ENCODE measurements around the gene UBE2E1.

Gene UBE2E1

DNA sequence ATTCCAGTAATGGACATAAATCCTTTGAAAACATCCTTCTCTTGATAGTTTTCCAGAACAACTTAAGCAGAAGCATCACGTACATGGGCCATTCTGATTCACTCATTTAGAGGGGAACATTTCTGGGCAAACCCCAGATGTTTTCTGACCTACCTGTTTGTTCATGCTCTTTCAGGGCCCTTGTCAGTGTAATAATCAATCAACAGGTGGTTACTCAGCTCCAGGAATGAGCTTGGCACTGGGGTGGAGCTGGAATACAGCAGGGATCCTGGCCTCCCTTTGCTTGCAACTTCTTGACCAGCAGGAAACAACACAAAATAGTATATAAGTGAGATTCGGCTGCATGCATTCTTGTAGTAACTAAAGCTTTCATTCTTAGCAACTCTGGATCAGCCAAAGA is 9.2 kb upstream of the UBE2E1 start:
- DNase-seq = no peak

DNA sequence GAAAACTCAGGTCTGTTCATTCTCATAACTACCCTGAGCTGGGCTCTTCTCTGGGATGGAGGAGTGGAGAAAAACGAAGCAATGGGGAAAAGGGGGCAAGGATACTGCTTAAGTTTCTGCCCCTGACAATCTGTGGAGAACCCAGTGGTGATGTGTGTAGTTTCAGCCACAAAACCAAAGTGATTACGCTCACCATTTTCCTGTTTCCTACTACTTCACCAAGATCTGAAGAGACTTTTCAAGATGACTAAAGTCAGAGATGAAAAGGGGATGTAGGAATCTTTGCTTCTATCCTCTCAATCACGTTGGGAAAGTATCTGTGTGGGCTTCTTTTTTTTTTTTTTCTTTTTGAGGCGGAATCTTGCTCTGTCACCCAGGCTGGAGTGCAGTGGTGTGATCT is 8.3 kb upstream of the UBE2E1 start:
- DNase-seq = no peak

DNA sequence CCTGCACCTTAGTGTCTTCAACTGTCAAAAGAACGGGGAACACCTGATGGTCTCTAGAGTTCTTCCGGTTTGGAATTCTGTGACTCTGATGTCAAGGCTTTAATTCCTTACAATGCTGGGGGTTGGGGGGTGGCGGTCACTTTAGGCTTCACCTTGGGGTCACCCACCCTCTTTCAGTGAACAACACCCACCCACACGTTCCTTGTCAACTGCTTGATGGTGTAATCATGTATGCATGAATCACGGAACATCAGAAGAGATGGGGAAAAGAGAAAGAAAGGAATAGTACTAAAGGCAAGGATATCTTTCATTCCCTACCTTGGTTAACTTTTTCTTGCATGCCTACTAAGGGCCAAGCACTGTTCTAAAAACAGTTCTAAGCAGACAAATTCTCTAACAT is 7.3 kb upstream of the UBE2E1 start:
- DNase-seq = no peak

DNA sequence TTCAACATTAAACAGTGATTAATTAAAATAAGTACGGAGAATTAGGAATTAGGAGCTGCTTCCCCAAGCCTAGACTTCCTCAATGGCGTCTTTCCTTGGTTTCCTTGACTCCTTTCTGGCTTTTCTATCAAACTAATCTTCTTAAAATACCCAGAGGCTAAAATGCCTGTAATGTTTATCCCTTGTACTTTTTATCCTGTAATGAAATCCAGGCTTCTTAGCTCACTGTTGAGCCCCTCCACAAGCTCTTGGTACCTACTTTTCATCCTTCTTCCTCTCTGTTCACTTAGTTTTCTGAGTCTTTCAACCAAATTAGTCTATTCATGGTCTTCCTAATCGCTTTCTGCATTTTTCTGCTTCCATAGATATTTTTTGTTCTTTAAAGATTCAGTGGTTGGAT is 6.9 kb upstream of the UBE2E1 start:
- no peak for DNase-seq

DNA sequence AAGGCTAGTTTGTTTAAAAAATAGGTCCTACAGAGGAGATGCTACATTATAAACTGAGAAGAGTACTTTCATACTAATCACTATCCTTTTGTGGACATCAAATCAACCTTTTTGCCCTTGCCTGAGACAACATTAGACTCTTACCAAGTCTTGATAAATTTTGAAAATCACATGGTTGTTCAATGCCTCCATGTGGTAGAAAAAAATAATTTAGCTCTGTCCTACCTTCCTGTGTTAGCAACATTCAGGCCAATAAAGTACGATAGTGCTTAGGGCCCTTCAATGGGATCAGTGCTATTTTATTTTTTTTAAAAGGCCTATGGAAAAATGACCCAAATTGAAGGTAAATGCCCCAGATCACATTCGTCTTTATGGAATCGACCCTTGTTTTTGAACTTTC is 5.0 kb upstream of the UBE2E1 start:
- peak; percentile 41 for DNase-seq

DNA sequence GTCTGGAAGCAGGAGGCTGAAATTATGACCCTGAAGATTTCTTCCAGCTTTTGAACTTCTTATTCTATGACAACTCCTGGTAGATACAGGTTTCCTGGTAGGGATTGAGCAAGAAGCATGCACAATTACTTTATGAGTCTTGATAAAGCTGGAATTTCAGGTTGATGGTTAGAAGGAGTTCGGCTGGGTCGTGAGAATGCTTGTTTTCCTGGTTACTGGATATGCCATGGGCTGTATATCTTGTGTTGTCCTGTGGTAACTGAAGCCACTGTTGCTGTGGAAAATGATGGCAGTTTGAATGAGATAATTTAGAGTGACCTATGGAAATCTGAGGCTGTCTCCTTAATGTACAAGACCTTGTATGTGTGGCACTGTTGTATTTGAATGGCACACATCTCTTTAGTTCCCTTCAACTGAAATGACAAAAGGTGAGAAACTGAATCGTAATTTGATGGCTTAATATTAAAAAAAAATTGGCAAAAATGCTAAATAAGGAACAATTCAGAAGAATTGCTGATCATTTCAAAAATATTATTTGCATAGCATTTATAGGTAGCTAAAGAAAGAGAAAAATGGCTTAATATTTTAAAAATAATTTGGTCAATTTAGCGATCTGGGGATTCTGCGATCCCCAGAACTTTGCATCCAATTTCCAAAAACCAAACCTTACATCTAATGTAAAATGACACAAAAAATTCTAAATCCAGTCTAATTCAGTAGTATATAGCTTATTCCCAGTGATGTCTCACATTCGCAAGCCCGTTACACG is 1.1 kb upstream of the UBE2E1 start:
- no peak for DNase-seq

DNA sequence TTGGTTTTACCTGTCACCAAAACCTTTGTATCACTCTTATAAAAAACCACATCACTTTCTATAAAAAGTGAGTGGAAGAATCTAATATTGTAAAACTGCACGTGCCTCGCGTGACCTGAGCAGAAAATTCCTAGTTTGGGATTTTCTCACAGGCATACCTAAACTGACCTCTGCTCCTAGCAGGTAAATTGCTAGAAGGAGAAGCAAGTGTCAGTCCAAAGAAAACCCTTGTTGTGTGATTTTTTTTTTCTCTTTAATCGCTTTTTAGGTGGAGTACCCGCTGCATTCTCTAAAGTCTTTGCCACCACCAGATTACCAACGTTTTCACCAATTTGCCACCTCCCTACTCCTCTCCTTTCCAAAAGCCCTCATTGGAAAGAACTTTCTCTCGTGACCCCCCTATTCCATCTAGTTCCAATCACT is 534 bp upstream of the UBE2E1 start:
- peak; percentile 35 for DNase-seq

DNA sequence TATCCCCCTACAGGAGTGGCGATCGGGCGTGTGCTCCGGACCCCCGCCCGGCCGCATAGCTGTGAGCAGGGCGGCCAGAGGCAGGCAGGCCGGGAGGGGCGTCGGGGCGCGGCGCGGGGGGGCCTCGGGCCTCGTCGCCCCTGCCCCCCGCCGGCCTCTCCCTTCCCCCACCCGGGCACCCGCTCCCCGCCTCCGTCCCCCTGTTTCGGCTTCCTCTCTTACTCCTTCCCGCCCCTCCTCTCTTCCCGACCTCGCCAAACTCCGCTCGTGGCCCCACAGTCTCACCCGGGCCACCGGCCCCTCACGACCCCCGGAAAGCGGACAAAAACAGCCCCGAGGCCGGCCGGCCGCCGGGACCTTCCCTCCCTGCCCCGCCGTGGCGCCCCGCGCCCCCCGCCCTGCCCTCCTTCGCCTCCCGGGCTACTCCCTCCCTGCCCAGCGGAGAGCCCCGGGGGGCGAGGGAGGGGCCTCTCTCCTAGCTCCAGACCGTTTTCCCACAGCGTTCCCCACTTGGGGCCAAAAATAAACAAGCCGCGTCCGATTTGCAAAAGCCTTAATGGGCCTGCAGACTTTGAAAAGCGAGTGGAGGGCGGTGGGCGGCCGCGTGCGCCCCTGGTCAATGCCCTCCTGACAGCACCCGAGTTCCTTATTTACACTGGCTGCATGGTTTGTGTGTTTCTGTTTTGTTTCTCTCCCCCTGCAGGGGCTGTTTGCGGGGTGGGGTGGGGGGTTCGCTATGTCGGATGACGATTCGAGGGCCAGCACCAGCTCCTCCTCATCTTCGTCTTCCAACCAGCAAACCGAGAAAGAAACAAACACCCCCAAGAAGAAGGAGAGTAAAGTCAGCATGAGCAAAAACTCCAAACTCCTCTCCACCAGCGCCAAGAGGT is 1.0 kb downstream of the UBE2E1 start:
- peak; percentile 48 for DNase-seq

DNA sequence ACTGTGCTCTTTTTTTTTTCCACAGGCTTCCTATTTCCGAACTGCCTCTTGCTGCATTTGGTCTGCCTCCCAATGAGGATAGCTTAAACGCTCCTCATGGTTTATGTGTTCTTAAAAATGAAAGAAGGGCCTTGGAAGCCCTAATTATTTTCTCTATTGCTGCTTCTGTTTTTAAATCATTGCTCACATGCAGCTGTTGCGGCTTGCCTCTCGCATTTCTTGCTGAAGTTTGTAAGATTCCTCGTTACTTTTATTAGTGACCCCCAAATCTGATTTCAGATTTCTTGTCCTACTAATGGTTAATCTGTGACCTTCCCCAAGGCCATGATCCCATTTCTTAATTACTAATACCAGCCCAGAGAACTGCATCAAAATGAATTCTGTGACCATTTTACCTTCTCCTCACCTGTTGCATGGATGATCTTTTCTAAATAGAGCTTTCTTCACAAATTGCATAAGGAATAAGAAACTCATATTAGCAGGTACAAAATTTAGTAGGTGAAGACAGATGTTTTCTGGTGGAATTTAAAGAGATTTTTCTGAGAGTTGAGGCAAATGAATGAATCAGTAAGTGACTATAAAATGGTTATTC is 1.8 kb downstream of the UBE2E1 start:
- no peak for DNase-seq

DNA sequence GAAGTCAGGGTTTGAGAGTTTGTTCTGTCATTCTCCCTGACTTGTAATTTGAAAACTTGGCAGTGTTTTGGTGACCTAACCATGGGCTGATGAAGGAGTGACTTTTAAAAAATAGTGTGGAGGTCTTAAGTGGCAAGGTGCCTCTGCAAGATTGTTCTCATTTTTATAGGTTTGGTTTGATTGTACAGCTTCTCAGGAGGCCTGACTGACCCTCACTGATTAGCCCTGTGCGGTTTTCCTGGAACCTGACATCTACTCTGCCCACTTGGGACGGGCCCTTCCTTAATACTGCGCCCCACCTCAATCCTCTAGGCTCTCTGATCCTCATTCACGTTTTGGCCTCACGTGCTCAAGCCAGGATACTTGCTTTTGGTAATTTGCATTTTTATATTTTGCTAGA is 2.8 kb downstream of the UBE2E1 start:
- DNase-seq = peak; percentile 94

DNA sequence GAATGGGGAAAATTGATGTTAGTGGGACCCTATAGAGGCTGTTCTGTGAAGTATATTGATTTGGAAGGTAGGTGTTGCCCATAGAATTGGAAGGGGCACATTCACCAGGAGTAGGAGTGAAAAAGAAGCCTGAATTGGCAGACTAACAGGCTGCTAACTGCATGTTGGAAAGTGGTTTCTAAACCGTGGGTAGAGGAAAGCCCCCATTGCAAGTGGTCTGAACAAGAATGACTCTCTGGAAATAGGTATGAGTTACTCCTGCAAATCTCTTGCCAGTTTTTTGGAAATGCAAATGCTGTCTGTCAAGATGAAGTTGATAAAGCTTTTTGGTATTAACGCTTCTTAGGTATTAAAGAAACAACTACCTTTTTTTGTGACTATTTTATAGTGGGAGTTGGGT is 3.5 kb downstream of the UBE2E1 start:
- peak; percentile 28 for DNase-seq

DNA sequence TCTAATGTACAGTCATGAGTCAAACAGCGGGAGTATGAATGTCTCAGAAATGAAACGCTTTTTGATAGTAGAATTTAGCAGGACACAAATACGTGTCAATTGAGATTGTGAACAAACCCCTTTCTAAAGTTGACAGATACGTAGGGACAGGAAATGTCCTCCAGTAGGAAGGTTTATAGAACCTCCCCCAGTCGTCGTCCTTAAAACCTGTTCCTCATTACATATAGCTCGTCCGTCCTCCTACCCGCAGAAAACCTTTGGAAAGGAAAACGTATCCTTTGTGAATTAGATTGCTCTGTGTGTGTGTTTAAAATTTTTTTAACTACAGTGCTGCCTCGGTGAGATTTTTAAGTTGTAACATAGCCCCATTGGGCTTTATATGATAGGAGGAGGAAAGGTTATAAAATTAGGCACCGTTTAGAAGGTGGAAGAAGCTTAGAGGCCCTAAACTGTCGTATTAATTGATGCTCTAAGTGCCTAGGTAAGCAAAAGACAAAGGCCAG is 4.1 kb downstream of the UBE2E1 start:
- DNase-seq = peak; percentile 70

DNA sequence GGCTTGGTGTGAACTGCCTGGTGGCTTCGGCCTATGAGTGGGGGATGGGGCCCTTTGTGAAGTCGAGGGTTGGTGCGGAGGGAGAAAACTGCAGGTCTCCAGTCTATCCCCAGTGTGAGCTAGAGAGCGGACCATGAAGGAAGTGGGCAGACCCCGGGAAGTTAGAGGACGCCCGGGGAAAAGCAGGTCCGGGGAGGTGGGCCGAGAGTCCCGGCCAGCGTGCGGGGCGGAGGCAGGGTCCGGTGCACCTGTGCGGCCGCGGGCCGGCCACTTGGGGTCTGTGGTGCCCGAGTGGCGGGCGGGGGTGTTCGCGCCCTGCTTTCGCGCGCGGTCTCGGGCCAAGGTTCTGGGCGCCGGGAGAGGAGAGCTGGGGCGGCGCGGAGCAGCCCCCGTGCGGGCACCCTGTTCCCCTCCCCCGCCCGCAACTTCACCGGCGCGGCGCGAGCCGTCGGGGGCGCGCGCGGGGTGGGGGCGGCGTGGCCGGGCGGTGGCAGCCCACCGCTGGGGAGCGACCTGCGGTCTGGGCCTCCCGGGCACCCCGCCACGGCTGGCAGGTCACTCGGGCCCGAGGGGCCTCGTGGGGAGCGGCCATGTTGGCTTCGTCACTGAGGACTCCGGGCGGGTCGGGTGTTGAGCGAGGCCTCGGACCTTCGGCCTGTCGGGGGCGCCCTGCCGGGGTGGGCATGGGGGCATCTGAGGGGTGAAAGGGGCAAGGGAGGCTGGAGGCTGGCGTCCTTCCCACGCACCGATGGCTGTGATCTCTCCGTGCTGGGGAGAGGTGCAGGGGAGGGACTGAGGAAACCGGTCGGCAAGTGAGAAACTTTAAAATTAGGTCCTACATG is 4.8 kb downstream of the UBE2E1 start:
- DNase-seq = peak; percentile 83

DNA sequence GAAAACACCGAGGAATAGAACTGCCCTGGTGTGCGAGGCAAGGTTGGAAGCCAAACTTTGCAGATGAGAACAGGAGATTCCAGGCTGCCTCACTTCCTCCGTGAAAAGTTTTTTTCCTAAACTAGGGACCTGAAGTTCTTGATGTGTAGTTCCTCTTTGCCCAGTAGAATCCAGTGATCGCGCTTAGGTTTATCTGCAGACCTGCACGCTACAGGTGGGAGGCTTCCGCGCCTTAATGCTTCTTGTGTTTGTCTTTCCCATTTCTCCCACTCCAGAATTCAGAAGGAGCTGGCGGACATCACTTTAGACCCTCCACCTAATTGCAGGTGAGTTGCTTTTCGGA is 5.4 kb downstream of the UBE2E1 start:
- DNase-seq = peak; percentile 51

DNA sequence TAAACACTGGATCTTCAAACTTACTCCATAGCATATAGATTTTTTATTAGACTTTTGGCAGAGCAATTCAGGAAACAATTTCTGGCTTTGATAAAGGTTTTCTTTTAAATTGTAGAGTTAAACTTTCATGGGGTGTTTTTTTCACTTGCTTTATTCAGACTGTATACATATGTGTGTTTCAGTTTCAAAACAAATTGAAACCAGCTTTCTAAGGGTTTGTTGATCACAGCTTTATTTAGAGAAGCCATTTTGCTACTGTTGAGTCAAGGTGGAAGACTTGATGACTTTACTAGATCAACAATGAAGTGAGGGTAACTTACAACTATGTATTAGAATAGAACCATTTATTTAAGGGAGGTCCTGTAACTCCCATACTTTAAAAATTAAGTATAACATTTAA is 6.2 kb downstream of the UBE2E1 start:
- DNase-seq = no peak

DNA sequence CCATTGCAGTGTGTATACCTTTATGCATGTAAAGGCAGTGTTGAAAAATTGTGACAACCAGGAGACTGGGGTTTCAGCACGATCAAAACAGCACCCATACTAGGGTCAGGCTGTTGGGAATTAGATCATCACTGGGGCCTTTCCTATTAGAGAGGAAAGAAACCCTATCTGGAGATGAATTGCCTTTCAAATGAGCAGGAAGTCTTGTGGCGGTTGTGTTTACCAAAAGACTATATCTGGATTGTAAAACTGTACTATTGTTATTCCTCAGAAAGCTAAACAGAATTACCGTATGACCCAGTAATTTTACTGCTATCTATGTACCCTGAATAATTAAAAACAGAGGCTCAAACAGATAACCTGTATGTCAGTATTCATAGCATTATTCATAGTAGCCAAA is 10.1 kb downstream of the UBE2E1 start:
- no peak for DNase-seq

DNA sequence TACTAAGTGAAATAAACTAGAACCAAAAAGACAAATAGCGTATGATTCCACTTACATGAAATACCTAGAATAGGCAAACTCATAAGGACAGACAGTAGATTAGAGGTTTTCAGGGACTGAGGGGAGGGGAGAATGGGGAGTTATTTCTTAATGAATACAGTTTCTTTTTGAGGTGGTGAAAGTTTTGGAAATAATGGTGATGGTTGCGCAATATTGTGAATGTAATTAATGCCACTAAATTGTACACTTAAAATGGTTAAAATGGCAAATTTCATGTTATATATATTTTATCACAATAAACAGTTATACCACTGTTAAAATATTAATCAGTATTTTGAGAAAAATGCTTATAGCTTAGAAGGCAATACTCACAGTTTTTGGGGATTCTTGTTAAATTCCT is 11.0 kb downstream of the UBE2E1 start:
- no peak for DNase-seq

DNA sequence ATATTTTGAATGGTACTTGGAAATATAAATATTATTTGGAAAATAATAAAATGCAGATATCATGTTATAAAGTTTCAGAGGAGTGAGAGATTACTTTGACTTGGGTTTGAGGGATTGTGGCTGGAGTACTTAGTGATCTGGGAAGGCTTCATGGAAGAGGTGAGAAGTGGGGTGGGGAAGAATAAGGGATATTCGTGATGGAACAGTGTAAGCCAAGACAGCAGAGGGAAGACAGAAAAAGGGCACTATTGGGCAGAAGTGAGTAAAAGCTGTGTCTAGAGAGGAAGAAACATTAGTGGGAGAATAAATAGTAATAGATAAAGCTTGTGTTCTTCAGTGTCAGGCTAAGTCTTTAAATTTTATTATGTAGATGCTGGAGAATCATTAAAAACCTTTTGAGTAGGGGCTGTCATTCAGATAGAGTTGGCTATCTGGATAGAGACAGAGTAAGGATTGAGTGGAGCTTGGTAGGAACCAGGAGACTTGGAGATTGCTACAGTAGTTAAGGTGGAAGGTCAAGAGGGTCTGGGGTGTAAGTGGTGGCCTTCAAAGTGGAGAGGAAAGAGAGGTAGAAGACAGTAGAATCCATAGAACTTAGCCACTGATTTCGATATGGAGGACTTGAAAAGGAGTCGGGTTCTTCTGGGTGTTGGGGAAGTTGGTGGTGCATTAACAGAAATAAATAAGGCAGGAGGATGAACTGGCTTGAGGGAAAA is 11.9 kb downstream of the UBE2E1 start:
- DNase-seq = no peak

DNA sequence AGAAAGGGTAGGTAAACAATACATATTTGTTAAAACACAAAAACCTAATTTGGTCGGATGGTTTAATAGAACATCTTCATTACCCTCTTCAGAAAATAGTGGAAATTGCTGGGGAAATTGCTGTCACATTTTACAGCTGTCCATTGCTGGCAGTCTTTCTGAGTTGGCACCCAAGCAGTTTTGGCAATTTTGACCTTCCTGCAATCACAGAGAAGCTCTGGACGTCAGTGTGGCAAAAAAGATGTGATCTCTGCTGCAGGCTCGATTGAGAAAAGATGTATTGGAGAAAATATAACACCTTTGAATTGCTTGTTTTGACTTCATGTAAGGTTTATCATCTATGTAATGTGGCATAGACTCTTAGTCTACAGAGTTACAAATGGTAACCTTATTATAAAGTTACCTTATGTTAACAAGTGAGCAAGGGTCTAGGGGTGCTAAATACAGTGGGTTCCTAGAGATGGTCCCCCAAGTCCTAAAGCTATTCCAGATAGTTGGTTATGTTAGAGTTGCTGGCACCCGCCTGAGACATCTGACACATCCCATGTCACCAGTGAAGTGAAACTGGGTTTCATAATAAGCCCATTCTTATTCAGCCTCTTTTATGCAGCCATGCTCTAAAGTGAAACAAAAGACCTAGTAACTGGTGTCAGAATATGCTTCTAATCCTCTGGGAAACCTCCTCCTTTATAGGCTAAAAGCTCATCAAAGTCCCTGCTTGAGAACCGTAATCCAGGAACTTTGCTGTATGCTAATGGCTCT is 14.0 kb downstream of the UBE2E1 start:
- no peak for DNase-seq

DNA sequence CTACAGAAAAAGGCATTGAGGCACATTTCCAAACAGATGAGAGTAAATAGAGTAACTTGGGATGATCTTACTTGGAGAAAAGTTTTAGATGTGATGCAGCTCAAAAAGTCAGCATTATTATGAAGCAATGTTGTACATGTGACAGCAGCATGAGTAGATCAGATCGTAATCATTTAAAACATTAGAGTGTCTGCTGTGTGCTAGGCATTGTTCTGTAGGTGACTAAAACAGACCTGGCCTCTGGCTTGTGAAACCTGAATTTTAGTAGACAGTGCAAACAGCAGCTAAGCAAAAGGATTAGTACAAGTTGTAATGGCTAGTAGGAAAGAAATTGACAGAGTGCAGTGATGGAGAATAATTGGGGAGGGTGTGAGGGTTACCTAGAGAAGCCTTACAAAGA is 15.1 kb downstream of the UBE2E1 start:
- DNase-seq = no peak

DNA sequence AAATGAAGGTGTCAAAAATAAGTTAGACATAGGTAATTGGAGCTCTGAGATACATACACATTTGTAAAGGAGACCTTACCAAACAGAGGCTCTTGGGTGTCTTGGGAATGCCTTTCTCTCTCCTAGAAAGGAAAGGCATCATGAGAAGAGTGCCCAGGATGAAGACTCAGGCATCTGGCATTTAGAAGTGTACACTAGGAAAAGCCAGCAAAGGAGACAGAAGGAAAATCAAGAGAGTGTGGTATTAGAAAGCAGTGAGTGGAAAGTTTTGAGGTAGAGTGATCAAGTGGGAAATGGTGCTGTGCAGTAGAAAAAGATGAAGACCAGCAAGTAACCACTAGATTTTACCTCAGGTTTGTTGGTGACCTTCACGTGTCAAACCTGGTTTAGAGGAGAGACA is 16.1 kb downstream of the UBE2E1 start:
- DNase-seq = no peak

All from hematopoietic multipotent progenitor cell treated with erythropoietin and hydrocortisone succinate and interleukin-3 and kit ligand, for 6 days (in vitro differentiated cells).